Measurements from ENCODE around the gene POLR2I. TPM values are rescaled to one million over a fixed set of nuclear protein-coding genes. Genes with fewer than 3 reads are reported as not detected.

Gene POLR2I
- total RNA-seq, result 10 to 100 TPM; 40.7 to 42.4 TPM

- ATAC-seq (peak; percentile 94 to 95), DNase-seq (ENCODE audit: low spot score) (peak; percentile 99)
- H3K4me3 Mint-ChIP-seq, result peak within 1 kb of the TSS; percentile 95
- no peaks in the 10 kb centered on the region for H3K27me3 Mint-ChIP-seq
- H3K4me1 Mint-ChIP-seq (ENCODE audit: low read depth in 2 of 2), result peaks cover 35 to 42% of the 10 kb centered on the region in 2 donors
- H3K9me3 Mint-ChIP-seq, result no peaks in the 10 kb centered on the region
- peaks cover 10% of the 10 kb centered on the region for H3K36me3 Mint-ChIP-seq
- peak within 1 kb of the TSS; percentile 94 to 98 for H3K27ac Mint-ChIP-seq
Measured at GRCh38 chr19:36114721-36115452, at the start of gene POLR2I. TSS of gene POLR2I (minus strand) at chr19:36114875. CDS start at chr19:36114856, 19 bp downstream.

GRCh38 chr19:36163813-36164212 is 49.1 kb upstream of the POLR2I start:
- H3K27ac Mint-ChIP-seq, result no peak overlapping the region
- ATAC-seq, result no peak
- no peaks in the 10 kb centered on the region for H3K27me3 Mint-ChIP-seq
- no peaks in the 10 kb centered on the region for H3K9me3 Mint-ChIP-seq
- no peaks in the 10 kb centered on the region for H3K36me3 Mint-ChIP-seq
- no peak overlapping the region for H3K4me3 Mint-ChIP-seq
- peaks cover 0 to 3% of the 10 kb centered on the region in 2 donors for H3K4me1 Mint-ChIP-seq (ENCODE audit: low read depth in 2 of 2)
- no peak for DNase-seq (ENCODE audit: low spot score)

- DNase-seq (ENCODE audit: low spot score) (no peak), ATAC-seq (no peak)
- no peaks in the 10 kb centered on the region for H3K27me3 Mint-ChIP-seq
- H3K9me3 Mint-ChIP-seq, result no peaks in the 10 kb centered on the region
- no peaks in the 10 kb centered on the region for H3K36me3 Mint-ChIP-seq
- peaks cover 7 to 10% of the 10 kb centered on the region in 2 donors for H3K4me1 Mint-ChIP-seq (ENCODE audit: low read depth in 2 of 2)
- no peak overlapping the region for H3K27ac Mint-ChIP-seq
- no peak overlapping the region for H3K4me3 Mint-ChIP-seq
Measured at GRCh38 chr19:36160821-36161596, 46.3 kb upstream of the POLR2I start.

GRCh38 chr19:36153126-36153525 is 38.5 kb upstream of the POLR2I start:
- no peak overlapping the region for H3K4me3 Mint-ChIP-seq
- H3K4me1 Mint-ChIP-seq (ENCODE audit: low read depth in 2 of 2), result peaks cover 15% of the 10 kb centered on the region in 2 donors
- DNase-seq (ENCODE audit: low spot score) (no peak), ATAC-seq (no peak)
- no peaks in the 10 kb centered on the region for H3K9me3 Mint-ChIP-seq
- H3K27me3 Mint-ChIP-seq, result no peaks in the 10 kb centered on the region
- H3K27ac Mint-ChIP-seq, result no peak overlapping the region
- H3K36me3 Mint-ChIP-seq, result no peaks in the 10 kb centered on the region

GRCh38 chr19:36152352-36153091 is 37.8 kb upstream of the POLR2I start, which contains the start of gene COX7A1:
TSS of gene COX7A1 (minus strand) at chr19:36152447. CDS start at chr19:36152407, 40 bp downstream.
- H3K27ac Mint-ChIP-seq, result no peak within 1 kb of the TSS
- no peak within 1 kb of the TSS for H3K4me3 Mint-ChIP-seq
- no peak for DNase-seq (ENCODE audit: low spot score)
- no peaks in the 10 kb centered on the region for H3K36me3 Mint-ChIP-seq
- H3K9me3 Mint-ChIP-seq, result no peaks in the 10 kb centered on the region
- no peaks in the 10 kb centered on the region for H3K27me3 Mint-ChIP-seq
- peaks cover 10 to 15% of the 10 kb centered on the region in 2 donors for H3K4me1 Mint-ChIP-seq (ENCODE audit: low read depth in 2 of 2)
- ATAC-seq, result peak in 1 of 2 donors; percentile 55

GRCh38 chr19:36152019-36152351 is 37.3 kb upstream of the POLR2I start:
- no peaks in the 10 kb centered on the region for H3K36me3 Mint-ChIP-seq
- H3K9me3 Mint-ChIP-seq, result no peaks in the 10 kb centered on the region
- peaks cover 10 to 15% of the 10 kb centered on the region in 2 donors for H3K4me1 Mint-ChIP-seq (ENCODE audit: low read depth in 2 of 2)
- H3K27me3 Mint-ChIP-seq, result no peaks in the 10 kb centered on the region
- no peak for DNase-seq (ENCODE audit: low spot score)
- no peak overlapping the region for H3K27ac Mint-ChIP-seq
- no peak for ATAC-seq
- no peak overlapping the region for H3K4me3 Mint-ChIP-seq

- ATAC-seq (no peak), DNase-seq (ENCODE audit: low spot score) (no peak)
- Mint-ChIP-seq H3K27me3 (no peaks in the 10 kb centered on the region), H3K4me3 (no peak overlapping the region), H3K27ac (no peak overlapping the region), H3K36me3 (no peaks in the 10 kb centered on the region), H3K4me1 (ENCODE audit: low read depth in 2 of 2) (peaks cover 10 to 11% of the 10 kb centered on the region in 2 donors), H3K9me3 (no peaks in the 10 kb centered on the region)
Measured at GRCh38 chr19:36151144-36152018, 36.7 kb upstream of the POLR2I start.

- Mint-ChIP-seq H3K36me3 (no peaks in the 10 kb centered on the region), H3K27ac (no peak overlapping the region)
- ATAC-seq, result no peak
Measured at GRCh38 chr19:36150586-36150985, 35.9 kb upstream of the POLR2I start.

GRCh38 chr19:36149673-36150406 is 35.2 kb upstream of the POLR2I start:
- H3K4me1 Mint-ChIP-seq (ENCODE audit: low read depth in 2 of 2), result peaks cover 0 to 7% of the 10 kb centered on the region in 2 donors

More at GRCh38 chr19:36150586-36150985, 35.9 kb upstream of the POLR2I start:
- Mint-ChIP-seq H3K9me3 (no peaks in the 10 kb centered on the region), H3K27me3 (no peaks in the 10 kb centered on the region), H3K4me1 (ENCODE audit: low read depth in 2 of 2) (peaks cover 3 to 11% of the 10 kb centered on the region in 2 donors), H3K4me3 (no peak overlapping the region)
- no peak for DNase-seq (ENCODE audit: low spot score)

GRCh38 chr19:36144624-36145023 is 29.9 kb upstream of the POLR2I start:
- DNase-seq (ENCODE audit: low spot score) (no peak), ATAC-seq (no peak)
- no peak overlapping the region for H3K4me3 Mint-ChIP-seq
- H3K36me3 Mint-ChIP-seq, result peaks cover 7% of the 10 kb centered on the region
- no peaks in the 10 kb centered on the region for H3K9me3 Mint-ChIP-seq
- H3K27ac Mint-ChIP-seq, result peak overlapping the region in 1 of 2 donors; percentile 31
- H3K27me3 Mint-ChIP-seq, result no peaks in the 10 kb centered on the region
- peaks cover 11 to 20% of the 10 kb centered on the region in 2 donors for H3K4me1 Mint-ChIP-seq (ENCODE audit: low read depth in 2 of 2)

More at GRCh38 chr19:36149673-36150406, 35.2 kb upstream of the POLR2I start:
- peak overlapping the region in 1 of 2 donors; percentile 33 for H3K27ac Mint-ChIP-seq
- no peak for ATAC-seq
- H3K27me3 Mint-ChIP-seq, result no peaks in the 10 kb centered on the region
- DNase-seq (ENCODE audit: low spot score), result no peak
- no peaks in the 10 kb centered on the region for H3K36me3 Mint-ChIP-seq
- no peak overlapping the region for H3K4me3 Mint-ChIP-seq
- no peaks in the 10 kb centered on the region for H3K9me3 Mint-ChIP-seq

- DNase-seq (ENCODE audit: low spot score) (no peak), ATAC-seq (no peak)
- peaks cover 7% of the 10 kb centered on the region for H3K36me3 Mint-ChIP-seq
- H3K4me3 Mint-ChIP-seq, result no peak overlapping the region
- peaks cover 11 to 20% of the 10 kb centered on the region in 2 donors for H3K4me1 Mint-ChIP-seq (ENCODE audit: low read depth in 2 of 2)
- H3K27ac Mint-ChIP-seq, result no peak overlapping the region
- H3K9me3 Mint-ChIP-seq, result no peaks in the 10 kb centered on the region
- H3K27me3 Mint-ChIP-seq, result no peaks in the 10 kb centered on the region
Measured at GRCh38 chr19:36142496-36142895, 27.8 kb upstream of the POLR2I start.

GRCh38 chr19:36142046-36142445 is 27.4 kb upstream of the POLR2I start:
- no peaks in the 10 kb centered on the region for H3K27me3 Mint-ChIP-seq
- peaks cover 7% of the 10 kb centered on the region for H3K36me3 Mint-ChIP-seq
- DNase-seq (ENCODE audit: low spot score) (no peak), ATAC-seq (no peak)
- peaks cover 11 to 18% of the 10 kb centered on the region in 2 donors for H3K4me1 Mint-ChIP-seq (ENCODE audit: low read depth in 2 of 2)
- no peaks in the 10 kb centered on the region for H3K9me3 Mint-ChIP-seq
- peak overlapping the region in 1 of 2 donors; percentile 94 for H3K27ac Mint-ChIP-seq
- peak overlapping the region; percentile 91 for H3K4me3 Mint-ChIP-seq
